Sigmoid colon (tissue), 4 donors: ENCODE measurements around the gene SDC1.

Experiments used
- CTCF ChIP-seq, 4 experiments: fragments of 450-650 bp in 3 of 4; fragments of 200-600 bp in 1 of 4; IDR thresholded peaks; one replicate each; pipeline ENCODE4 v1.5.1; 2016 to 2019; ENCODE audit warnings: antibody characterized with exemption in 4 of 4, mild to moderate bottlenecking in 3 of 4, moderate library complexity in 2 of 4
- EP300 ChIP-seq, 4 donors: sonication (generic); formaldehyde crosslinking; IDR thresholded peaks; one replicate each; pipeline ENCODE4 v1.6.1; 2017; ENCODE audit warnings: antibody characterized with exemption in 4 of 4
- POLR2A ChIP-seq, 2 donors: fragments of 450-650 bp; IDR thresholded peaks; one replicate each; pipeline ENCODE4 v1.6.1; 2016; ENCODE audit warnings: antibody characterized with exemption in 2 of 2, mild to moderate bottlenecking in 2 of 2, moderate library complexity in 2 of 2
- POLR2AphosphoS5 ChIP-seq, 4 donors: sonication (generic); formaldehyde crosslinking; IDR thresholded peaks; one replicate each; pipeline ENCODE4 v1.6.1; 2017; ENCODE audit warnings: antibody characterized with exemption in 4 of 4

DNA sequence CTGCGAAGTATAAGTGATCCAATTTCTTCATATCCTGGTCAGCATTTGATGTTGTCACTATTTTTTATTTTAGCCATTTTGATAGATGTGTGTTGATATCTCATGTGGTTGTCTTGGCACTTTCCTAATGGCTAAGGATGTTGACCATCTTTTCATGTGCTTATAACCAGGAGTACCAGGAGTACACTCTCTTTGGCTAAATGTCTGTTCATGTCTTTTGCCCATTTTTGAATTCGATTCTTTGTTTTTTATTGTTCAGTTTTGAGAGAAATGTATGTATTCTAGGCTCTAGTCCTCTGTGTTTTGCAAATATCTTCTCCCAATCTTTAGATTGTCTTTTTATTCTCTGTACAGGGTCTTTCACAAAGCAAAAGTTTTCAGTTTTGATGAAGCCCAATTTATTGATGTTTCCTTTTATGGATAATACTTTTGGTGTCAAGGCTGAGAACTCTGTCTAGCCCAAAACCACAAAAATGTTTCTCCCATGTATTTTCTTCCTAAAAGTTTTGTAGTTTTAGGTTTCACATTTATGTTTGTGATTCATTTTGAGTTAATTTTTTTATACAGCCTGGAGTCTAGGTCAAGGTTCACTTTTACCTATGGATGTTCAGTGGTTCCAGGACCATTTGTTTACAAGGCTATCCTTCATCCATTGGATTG lies 65.4 kb downstream of the SDC1 start:
- TF ChIP-seq CTCF (IDR thresholded peaks at IDR 0.05) = no peak
- TF ChIP-seq EP300 (IDR thresholded peaks at IDR 0.05) = no peak
- TF ChIP-seq POLR2A (IDR thresholded peaks at IDR 0.05) = no peak
- no peak for TF ChIP-seq POLR2AphosphoS5 (IDR thresholded peaks at IDR 0.05)
